RPMI7951 (cell line): Measurements from ENCODE around the gene APBA2. TPM values are rescaled to one million over a fixed set of nuclear protein-coding genes. Genes with fewer than 3 reads are reported as not detected.
"Not testable (repeated sequence)": the region's sequence is repeated elsewhere in the genome, so short reads cannot be mapped to it uniquely, and the experiment has no call there.

ENCODE experiments used
- DNase-seq: peaks from one replicate; pipeline ENCODE4 v3.0.0-alpha.2; 2012; ENCODE audit warnings: low read depth
- total RNA-seq: library from RNA; depleted of rRNA; stranded (reverse); fragments of >200 nt; shearing (Covaris generic); gene quantifications from 2 replicates; pipeline ENCODE4 v1.2.3, GENCODE V29; 2014; rRNA removed

The APBA2 gene
- total RNA-seq, 1 experiment from 2014 or later: 4.2 TPM

DNA sequence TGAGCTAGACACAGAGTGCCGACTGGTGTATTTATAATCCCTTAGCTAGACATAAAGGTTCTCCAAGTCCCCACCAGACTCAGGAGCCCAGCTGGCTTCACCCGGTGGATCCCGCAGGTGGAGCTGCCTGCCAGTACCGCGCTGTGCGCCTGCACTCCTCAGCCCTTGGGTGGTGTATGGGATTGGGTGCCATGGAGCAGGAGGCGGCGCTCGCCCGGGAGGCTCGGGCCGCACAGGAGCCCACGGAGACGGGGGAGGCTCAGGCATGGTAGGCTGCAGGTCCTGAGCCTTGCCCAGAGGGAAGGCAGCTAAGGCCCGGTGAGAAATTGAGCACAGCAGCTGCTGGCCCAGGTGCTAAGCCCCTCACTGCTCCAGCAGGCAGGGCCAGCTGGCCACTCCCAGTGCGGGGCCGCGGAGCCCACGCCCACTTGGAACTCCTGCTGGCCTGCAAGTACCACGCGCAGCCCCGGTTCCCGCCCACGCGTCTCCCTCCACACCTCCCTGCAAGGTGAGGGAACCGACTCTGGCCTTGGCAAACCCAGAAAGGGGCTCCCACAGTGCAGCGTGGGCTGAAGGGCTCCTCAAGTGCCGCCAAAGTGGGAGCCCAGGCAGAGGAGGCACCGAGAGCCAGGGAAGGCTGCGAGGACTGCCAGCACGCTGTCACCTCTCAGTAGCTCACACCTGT is 274.1 kb downstream of the APBA2 start:
- no peak for DNase-seq

DNA sequence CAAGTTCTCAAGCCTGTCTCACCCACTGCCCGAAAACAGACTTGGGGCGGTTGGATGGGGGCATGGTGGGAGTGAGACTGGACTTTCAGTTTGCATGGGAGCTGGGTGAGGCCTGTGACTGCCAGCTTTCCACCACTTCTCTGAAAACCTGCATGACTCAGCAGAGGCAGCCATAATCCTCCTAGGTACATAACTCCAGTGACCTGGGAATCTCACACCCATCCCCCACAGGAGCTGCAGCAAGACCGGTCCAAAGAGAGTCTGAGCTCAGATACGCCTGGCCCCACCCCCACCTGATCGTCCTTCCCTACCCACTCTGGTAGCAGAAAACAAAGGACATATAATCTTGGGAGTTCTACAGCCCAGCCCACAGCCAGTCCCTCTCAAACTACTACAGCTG is 276.6 kb downstream of the APBA2 start:
- DNase-seq: no peak

DNA sequence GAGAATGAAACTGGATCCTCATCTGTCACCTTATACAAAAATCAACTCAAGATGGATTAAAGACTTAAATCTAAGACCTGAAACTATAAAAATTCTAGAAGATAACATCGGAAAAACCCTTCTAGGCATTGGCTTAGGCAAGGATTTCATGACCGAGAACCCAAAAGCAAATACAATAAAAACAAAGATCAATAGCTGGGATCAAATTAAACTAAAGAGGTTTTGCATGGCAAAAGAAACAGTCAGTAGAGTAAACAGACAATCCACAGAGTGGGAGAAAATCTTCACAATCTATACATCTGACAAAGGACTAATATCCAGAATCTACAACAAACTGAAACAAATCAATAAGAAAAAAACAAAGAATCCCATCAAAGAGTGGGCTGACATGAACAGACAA is 281.3 kb downstream of the APBA2 start:
- DNase-seq: not testable (repeated sequence)

Other genes starting within 250 kb of the APBA2 start
- not detected in 2 replicates for gene GOLGA8M, start 173.6 kb upstream of the APBA2 start, total RNA-seq
- not detected in 2 replicates for gene GOLGA6L7, start 37.3 kb upstream of the APBA2 start, total RNA-seq